HG03060 (cell line): ENCODE results near the gene SLC25A1.

Experiments
- ATAC-seq: cut with Tn5 transposase; IDR thresholded peaks from one replicate; pipeline ENCODE4 v1.9.1; 2021; ENCODE audit warnings: low read depth, moderate number of reproducible peaks; ENCODE audit not compliant: unreplicated experiment

The SLC25A1 gene

DNA sequence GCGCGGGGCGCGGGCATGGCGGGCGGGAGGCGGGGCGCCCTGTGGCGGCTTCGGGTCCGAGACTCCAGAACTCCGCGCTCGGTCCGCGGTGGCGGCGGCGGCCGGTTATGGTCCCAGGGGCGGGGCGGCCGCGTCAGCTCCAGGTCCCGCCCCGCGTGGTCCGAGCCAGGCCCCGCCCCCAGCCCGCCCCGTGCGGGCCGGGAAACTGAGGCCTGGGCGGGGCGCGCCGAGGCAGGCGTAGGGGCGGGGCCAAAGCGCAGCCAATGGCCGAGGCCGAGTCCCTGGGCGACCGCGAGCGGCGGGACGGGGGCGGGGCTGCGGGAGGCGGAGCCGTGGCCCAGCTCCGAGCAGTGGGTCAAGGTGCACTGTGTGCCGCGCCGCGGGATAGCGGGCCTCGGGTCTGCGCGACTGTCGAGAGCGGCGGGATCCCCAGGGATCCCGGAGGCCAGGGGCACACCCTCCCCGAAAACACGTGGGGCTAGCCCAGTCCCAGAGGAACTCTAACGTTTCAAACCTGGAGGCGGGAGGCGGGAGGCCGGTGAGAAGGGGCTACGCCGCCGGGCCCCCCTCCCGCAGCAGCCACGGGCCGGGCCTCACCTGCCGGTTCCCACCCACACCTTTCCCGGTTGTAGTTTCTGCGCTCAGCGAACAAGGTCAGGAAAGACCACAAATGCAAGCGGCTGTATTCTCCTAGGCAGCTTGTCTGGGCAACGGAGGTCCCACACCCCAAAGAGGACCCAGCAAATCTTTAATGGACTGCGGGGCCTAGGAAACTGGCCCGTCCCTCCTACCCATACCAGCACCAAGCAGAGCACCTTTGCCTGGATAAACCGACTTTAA lies at the start of gene SLC25A1:
Gene SLC25A1, minus strand, starts transcription at position 80 of the 840 bp plus-strand sequence. Its CDS starts 63 bp downstream, at position 17.
- peak; percentile 28 for ATAC-seq

DNA sequence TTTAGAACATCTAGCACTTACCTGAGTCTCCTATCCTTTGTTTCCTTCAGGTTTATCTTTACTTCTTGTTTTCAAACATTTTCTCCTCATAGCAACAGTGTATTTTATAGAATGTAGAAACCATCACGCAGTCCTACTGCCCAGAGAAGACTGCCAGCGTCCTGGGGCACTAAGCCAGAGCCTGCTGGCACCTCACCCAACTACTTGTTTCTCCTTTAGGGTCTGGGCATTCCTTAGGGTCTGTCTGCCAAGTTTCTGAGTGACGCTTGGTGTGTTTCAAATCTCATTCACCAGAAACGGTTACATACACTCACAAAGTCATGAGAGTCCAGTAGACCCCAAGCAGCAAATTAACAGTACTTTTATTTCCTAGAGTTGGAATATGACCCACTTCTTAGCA lies 49.6 kb upstream of the SLC25A1 start:
- no peak for ATAC-seq

DNA sequence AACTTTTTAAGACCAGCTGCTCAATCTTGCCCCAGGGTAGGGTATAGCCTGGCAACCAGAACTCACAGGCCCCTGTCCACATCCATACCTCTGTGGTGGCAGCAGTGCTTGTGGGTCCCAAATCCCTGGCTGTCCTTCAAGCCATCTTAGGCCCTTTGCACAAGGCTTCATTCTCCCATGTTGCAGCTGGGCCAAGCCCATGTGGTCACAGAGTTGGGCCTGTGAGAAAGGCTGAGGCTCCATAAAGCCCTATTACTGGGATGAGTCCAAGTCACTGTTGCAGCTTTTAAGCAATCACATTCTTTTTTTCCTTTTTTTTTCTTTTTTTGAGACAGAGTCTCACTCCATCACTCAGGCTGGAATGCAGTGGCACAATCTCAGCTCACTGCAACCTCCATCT lies 47.9 kb upstream of the SLC25A1 start:
- no peak for ATAC-seq

DNA sequence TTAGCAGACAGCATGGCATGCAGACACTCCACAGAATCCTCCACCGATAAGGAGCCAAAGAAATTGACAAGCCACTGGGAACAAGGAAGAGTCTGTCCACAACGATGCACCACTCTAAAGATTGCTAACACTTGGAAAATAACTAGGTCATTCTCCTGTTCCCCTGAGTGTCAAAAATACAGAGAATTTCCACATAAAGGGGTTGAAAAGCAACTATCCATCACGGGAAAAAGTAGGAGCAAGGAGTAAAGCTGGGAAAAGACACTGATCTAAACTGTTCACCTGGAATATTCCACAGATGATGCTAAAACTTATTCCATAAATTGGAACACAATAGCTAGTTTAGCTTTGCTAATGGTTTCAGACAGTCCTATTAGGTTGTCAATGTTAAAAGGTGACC lies 47.0 kb upstream of the SLC25A1 start:
- ATAC-seq: no peak

DNA sequence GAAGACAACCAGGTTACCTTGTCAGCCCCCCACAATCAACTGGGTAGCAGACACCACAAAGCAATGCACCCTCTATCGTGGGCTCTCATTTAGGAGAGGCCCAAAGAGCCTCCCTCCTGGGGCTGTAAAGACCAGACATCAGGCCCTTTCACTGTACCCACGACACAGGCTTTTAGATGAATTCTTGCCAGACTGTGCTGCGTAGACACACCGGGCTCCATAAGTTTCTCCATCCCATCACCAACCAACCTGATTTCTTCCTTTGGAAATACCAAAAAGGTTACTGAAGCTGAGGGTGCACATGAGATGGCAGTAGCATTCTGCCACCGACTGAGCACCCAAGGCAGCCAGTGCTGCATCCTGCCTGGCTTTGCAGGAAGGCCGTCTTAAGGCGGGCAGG lies 46.4 kb upstream of the SLC25A1 start:
- no peak for ATAC-seq

- ATAC-seq: no peak
Observed at GRCh38 chr22:19224557-19224956, 46.0 kb upstream of the SLC25A1 start.

DNA sequence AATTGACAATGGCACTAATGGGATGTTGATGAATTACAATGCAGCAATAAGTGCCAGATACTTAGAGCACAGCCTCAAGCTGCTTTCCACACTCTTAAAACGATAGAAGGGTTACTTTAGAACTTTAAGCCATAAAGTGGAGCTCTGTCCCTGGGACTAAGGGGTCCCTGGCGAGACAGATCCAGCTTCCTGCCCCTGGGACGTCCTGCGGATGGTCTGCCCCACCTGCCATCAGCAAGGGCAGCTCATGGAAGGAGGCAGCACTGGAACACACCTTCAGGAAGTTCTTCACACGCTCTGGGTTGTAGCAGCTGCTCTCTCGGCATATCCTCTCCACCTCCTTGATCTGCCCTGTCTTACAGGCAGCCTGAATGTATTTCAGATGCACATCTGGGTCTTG lies 45.1 kb upstream of the SLC25A1 start:
- ATAC-seq: no peak

DNA sequence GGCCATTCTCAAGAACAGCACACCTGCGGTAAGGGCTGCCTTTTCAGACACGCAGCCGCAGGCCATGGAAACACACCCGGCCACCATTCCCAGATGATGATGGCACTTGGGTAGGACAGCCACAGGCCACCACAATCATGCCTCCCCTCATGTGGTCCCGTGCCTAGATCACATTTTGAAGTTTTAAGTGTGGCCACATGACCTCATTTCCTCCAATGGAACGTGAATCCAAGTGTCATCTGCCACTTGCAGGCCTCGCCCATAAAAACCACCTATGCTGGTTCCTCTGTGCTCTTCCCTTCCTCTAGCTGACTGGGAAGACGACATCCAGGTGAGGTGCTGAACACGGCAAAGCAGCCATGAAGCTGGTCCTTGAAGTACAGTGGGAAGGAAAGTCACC lies 44.6 kb upstream of the SLC25A1 start:
- ATAC-seq: no peak

DNA sequence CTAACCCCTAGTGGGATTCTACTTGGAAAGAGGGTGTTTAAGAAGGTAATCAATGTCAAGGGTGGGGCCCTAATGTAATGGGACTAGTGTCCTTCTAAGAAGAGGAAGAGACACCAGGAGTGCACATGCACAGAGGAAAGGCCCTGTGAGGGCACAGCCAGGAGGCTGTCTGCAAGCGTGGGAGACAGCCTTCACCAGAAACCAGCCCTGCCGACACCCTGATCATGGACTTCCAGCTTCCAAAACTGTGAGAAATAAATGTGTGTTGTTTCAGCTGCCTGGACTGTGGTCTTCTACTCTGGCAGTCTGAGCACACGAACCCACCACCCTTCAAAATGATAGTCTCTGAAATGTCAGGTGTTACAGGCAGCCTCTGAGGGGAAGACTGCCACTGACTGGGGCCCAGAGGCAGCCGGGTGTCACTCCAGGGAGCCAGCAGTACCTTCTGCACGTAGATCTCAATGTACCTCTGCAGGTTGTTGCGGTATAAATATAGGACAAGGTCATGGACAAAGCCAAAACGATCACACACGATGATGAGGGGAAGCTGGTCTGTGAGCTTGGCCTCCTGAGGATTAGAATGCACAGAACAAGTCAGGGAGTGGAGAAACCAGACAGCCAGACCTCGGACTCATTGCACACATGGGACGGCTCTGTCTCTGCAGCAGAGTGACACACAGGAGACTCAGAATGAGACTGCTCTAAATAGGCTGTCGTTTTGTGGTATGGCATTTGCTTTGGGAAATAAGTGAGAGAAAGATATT lies 43.9 kb upstream of the SLC25A1 start:
- no peak for ATAC-seq

- ATAC-seq: no peak
Observed at GRCh38 chr22:19220867-19221266, 42.3 kb upstream of the SLC25A1 start.

- ATAC-seq: no peak
Observed at GRCh38 chr22:19218541-19219233, 40.2 kb upstream of the SLC25A1 start.

GRCh38 chr22:19216579-19216978 lies 38.0 kb upstream of the SLC25A1 start:
- ATAC-seq: no peak

GRCh38 chr22:19215360-19215759 lies 36.8 kb upstream of the SLC25A1 start:
- ATAC-seq: no peak

GRCh38 chr22:19214078-19214473 lies 35.5 kb upstream of the SLC25A1 start:
- no peak for ATAC-seq

DNA sequence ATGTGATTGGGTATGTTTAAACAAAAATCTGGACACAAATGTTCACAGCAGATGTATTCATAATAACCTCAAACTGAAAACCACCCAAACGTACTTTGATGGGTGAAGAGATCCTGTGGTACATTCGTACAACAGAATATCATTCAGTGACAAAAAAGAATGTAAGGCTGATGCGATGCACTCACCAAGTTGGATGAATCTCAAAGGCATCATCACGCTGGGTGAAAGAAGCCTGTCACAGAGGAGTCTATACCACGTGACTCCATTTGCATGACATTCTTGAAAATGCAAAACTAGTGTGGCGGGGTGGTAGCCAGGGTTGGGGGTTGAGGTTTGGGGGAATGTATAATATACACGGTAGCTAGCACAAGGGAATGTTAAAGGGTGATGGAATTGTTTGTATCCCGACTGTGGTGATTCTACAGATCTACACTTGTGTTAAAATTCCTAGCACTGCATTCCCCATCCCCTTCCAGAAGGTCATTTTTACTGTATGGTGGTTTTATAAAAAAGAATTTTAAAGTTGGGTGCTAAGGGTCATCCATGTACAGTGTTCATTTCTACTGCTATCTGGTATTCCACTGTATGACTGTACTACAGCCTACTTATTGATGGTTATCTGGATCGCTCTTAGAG lies 35.0 kb upstream of the SLC25A1 start:
- ATAC-seq: no peak

GRCh38 chr22:19213001-19213400 lies 34.5 kb upstream of the SLC25A1 start:
- ATAC-seq: no peak

DNA sequence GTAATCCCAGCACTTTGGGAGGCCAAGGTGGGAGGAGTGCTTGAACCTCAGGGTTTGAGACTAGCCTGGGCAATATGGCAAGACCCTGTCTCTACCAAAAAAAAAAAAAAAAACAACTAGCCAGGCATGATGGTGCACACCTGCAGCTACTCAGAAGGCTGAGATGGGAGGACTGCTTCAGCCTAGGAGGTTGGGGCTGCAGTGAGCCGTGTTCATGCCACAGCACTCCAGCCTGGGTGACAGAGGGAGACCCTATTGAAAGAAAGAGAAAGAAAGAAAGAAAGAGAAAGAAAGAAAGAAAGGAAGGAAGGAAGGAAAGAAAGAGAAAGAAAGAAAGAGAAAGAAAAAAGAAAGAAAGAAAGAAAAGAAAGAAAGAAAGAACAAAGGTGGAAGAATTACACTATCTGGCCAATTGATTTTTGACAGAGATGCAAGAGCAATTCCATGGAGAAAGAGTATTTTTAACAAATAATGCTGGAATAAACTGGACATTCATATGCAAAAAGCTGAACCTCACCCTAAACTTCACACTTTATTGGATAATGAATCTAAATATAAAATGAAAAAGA lies 33.9 kb upstream of the SLC25A1 start:
- no peak for ATAC-seq

GRCh38 chr22:19210188-19210587 lies 31.7 kb upstream of the SLC25A1 start:
- no peak for ATAC-seq

- no peak for ATAC-seq
Observed at GRCh38 chr22:19208287-19208847, 29.8 kb upstream of the SLC25A1 start.

DNA sequence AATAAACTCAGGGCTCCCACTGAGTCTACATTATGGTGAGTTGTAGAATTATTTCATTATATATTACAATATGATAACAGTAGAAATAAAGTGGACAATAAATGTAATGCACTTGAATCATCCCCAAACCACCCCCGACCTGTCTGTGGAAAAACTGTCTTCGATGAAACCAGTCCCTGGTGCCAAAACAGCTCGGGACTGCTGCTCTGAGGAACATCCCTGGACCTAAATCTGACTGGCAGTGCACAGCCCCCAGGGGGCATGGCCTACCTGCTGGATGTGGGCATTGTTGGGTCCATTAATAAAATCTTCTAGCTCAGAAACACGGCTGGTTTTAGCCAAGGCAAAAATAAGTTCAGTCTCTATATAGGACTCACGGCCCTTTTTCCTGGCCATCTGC lies 29.3 kb upstream of the SLC25A1 start:
- no peak for ATAC-seq
